CD4-positive, alpha-beta T cell (primary cell): ENCODE data around the gene POC1B. TPM values are rescaled to one million over a fixed set of nuclear protein-coding genes. Genes with fewer than 3 reads are reported as not detected.

ENCODE experiments used
- ATAC-seq: fragments of 200-7000 bp; cut with Tn5 transposase; one replicate; pipeline ENCODE4 v1.10.0; 2022; ENCODE audit warnings: mild to moderate bottlenecking; ENCODE audit not compliant: poor library complexity
- CTCF ChIA-PET: fragments of 350-600 bp; sonication (Branson Sonifier 250); formaldehyde crosslinking; loops from one replicate; lab custom pipeline; 2021; ENCODE audit warnings: antibody characterized with exemption, inconsistent platforms; lab: Charles Lee
- POLR2A ChIA-PET: fragments of 350-600 bp; sonication (Branson Sonifier 250); formaldehyde crosslinking; loops from one replicate; lab custom pipeline; 2021; ENCODE audit warnings: antibody characterized with exemption, inconsistent platforms; lab: Charles Lee
- DNase-seq, 14 experiments: peaks; one replicate each; pipeline ENCODE4 v3.0.0-alpha.2; 2013 to 2020; ENCODE audit warnings: mixed read lengths in 2 of 14
- H3K27ac ChIP-seq, 2 donors: one replicate each; pipeline versions ENCODE4 v1.5.1 to v1.7.0; 2013; ENCODE audit warnings: low read length in 2 of 2, low read depth in 1 of 2, mild to moderate bottlenecking in 1 of 2
- H3K27me3 ChIP-seq, 2 experiments: 1 replicate in 1 of 2; 2 replicates in 1 of 2; pipeline versions ENCODE4 v1.6.1 to v1.7.0; 2013; ENCODE audit warnings: low read length in 2 of 2, control low read depth in 1 of 2, mild to moderate bottlenecking in 1 of 2, moderate library complexity in 1 of 2; ENCODE audit not compliant: insufficient read depth in 2 of 2, control insufficient read depth in 1 of 2
- H3K36me3 ChIP-seq: one replicate; pipeline ENCODE4 v1.6.1; 2013; ENCODE audit warnings: low read length, control low read depth; ENCODE audit not compliant: insufficient read depth
- H3K4me1 ChIP-seq: one replicate; pipeline ENCODE4 v1.6.1; 2013; ENCODE audit warnings: low read length, control low read depth; ENCODE audit not compliant: insufficient read depth
- H3K4me3 ChIP-seq: one replicate; pipeline ENCODE4 v1.5.1; 2013; ENCODE audit warnings: mild to moderate bottlenecking, low read length, moderate library complexity
- H3K9me3 ChIP-seq, 2 experiments: 1 replicate in 1 of 2; 2 replicates in 1 of 2; pipeline versions ENCODE4 v1.6.1 to v1.7.0; 2013; ENCODE audit warnings: low read length in 2 of 2, mild to moderate bottlenecking in 2 of 2, control low read depth in 1 of 2, moderate library complexity in 1 of 2; ENCODE audit not compliant: control insufficient read depth in 1 of 2, insufficient read depth in 1 of 2
- H3K27ac Mint-ChIP-seq: one replicate; pipeline ENCODE4 v1.8.0; 2020; ENCODE audit warnings: mixed read lengths
- H3K27me3 Mint-ChIP-seq: one replicate; pipeline ENCODE4 v1.8.0; 2021; ENCODE audit warnings: mixed read lengths
- H3K36me3 Mint-ChIP-seq: one replicate; pipeline ENCODE4 v1.8.0; 2021; ENCODE audit warnings: low read depth, mixed read lengths
- H3K4me1 Mint-ChIP-seq: one replicate; pipeline ENCODE4 v1.8.0; 2021; ENCODE audit warnings: low read depth, mixed read lengths
- H3K4me3 Mint-ChIP-seq: one replicate; pipeline ENCODE4 v1.8.0; 2020; ENCODE audit warnings: mild to moderate bottlenecking, mixed read lengths
- H3K9me3 Mint-ChIP-seq: one replicate; pipeline ENCODE4 v1.8.0; 2020; ENCODE audit warnings: mixed read lengths
- CTCF ChIP-seq: fragments of 200-600 bp; IDR thresholded peaks from one replicate; pipeline ENCODE4 v1.8.0; 2022; ENCODE audit warnings: antibody characterized with exemption, mild to moderate bottlenecking
- intact Hi-C, 2 experiments: fragments of 100-400 bp; cut with DNase I in 1 of 2; cut with micrococcal nuclease in 1 of 2; formaldehyde crosslinking; loops; one replicate each; pipeline versions ENCODE4 v1.15.1 to v1.9.0; 2023 to 2025; cut with DNase I, micrococcal nuclease
- total RNA-seq, 174 experiments: library from RNA in 2 of 174; stranded (reverse) in 2 of 174; gene quantifications; one replicate each; pipeline ENCODE4 v1.2.3 and lab custom pipeline; 2021 to 2026

The POC1B gene
- total RNA-seq, 2 experiments from 2014 or later, result 14.9 to 16.2 TPM

GRCh38 chr12:89448526-89448925, 77.3 kb downstream of the POC1B start:
- intact Hi-C loops, result no loop called here
- CTCF ChIA-PET, result no interaction called here
- no peak overlapping the region for H3K4me3 Mint-ChIP-seq

DNA sequence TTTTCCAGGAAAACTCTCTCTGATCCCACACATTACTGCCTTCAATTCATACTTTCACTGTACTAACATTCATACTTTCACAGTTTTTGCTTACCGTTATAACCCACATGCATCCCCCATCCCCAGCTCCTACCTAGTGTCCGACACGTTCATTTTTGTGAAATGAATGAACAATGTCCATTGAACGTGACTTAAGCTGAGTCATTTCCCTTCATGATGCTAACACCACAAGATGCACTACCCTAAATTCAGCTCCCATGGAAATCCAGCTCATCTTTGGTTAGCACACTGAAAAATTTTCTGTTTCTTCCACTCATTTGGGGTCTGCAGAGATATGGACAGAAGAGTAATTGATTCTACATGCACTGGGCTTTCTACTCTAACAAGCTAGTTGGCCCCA, 85.9 kb downstream of the POC1B start:
- POLR2A ChIA-PET, result no interaction called here
- Mint-ChIP-seq H3K36me3 (peaks cover 55% of the 10 kb centered on the region), H3K9me3 (no peaks in the 10 kb centered on the region), H3K4me3 (no peak overlapping the region), H3K27me3 (no peaks in the 10 kb centered on the region), H3K27ac (no peak overlapping the region), H3K4me1 (peaks cover 7% of the 10 kb centered on the region)
- peak in 1 of 14 experiments; percentile 25 for DNase-seq
- Histone ChIP-seq H3K4me3 (no peak overlapping the region), H3K4me1 (no peaks in the 10 kb centered on the region), H3K27ac (no peak overlapping the region), H3K9me3 (peaks cover 0 to 4% of the 10 kb centered on the region in 2 experiments), H3K36me3 (peaks cover 3% of the 10 kb centered on the region), H3K27me3 (no peaks in the 10 kb centered on the region)
- ATAC-seq, result no peak
- intact Hi-C loops, result no loop called here
- TF ChIP-seq CTCF, result no peak
- CTCF ChIA-PET, result no interaction called here

More at GRCh38 chr12:89448526-89448925, 77.3 kb downstream of the POC1B start:
- Histone ChIP-seq H3K27me3 (no peaks in the 10 kb centered on the region), H3K4me3 (no peak overlapping the region), H3K9me3 (no peaks in the 10 kb centered on the region), H3K36me3 (peaks cover 6% of the 10 kb centered on the region), H3K4me1 (no peaks in the 10 kb centered on the region), H3K27ac (no peak overlapping the region)
- ATAC-seq (no peak), DNase-seq (no peak)
- H3K4me1 Mint-ChIP-seq, result peaks cover 4% of the 10 kb centered on the region
- H3K36me3 Mint-ChIP-seq, result peaks cover 41% of the 10 kb centered on the region
- no peak overlapping the region for H3K27ac Mint-ChIP-seq
- no peaks in the 10 kb centered on the region for H3K9me3 Mint-ChIP-seq
- no peak for TF ChIP-seq CTCF
- POLR2A ChIA-PET, result no interaction called here
- no peaks in the 10 kb centered on the region for H3K27me3 Mint-ChIP-seq

DNA sequence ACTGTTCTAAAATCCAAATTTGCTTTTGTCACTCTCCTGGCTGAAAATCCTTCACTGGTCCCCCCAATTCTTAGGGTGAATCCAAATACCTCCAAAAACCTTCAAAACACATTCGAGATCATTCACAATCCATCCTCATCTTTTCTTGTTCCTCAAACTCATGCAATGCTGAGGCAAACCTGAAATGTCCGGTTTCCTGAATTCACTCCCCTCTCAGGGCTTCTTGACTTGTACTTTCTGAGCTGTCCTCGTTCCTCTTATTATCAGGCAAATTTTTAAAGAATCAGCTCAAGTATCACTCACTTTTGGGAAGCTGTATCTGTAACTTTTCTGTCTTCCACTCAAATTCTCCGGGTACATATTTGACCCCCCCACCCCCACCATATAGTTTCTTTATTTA, 88.6 kb downstream of the POC1B start:
- Histone ChIP-seq H3K9me3 (peaks cover 0 to 4% of the 10 kb centered on the region in 2 experiments), H3K4me3 (no peak overlapping the region), H3K27ac (no peak overlapping the region), H3K27me3 (no peaks in the 10 kb centered on the region), H3K36me3 (peaks cover 6% of the 10 kb centered on the region), H3K4me1 (no peaks in the 10 kb centered on the region)
- intact Hi-C loops, result no loop called here
- ChIA-PET POLR2A (no interaction called here), CTCF (no interaction called here)
- peaks cover 49% of the 10 kb centered on the region for H3K36me3 Mint-ChIP-seq
- no peak overlapping the region for H3K27ac Mint-ChIP-seq
- no peak for DNase-seq
- peaks cover 7% of the 10 kb centered on the region for H3K4me1 Mint-ChIP-seq
- H3K4me3 Mint-ChIP-seq, result no peak overlapping the region
- no peak for ATAC-seq
- no peak for TF ChIP-seq CTCF
- H3K27me3 Mint-ChIP-seq, result no peaks in the 10 kb centered on the region
- no peaks in the 10 kb centered on the region for H3K9me3 Mint-ChIP-seq
